Measurements from ENCODE around the gene SEC61B. TPM values are rescaled to one million over a fixed set of nuclear protein-coding genes. Genes with fewer than 3 reads are reported as not detected.

SEC61B gene
- total and polyA plus RNA-seq, 2 experiments from 2014 or later, result 133 to 602 TPM

- TF ChIP-seq ETS1 (IDR thresholded peaks at IDR 0.05) (no peak), ZNF114 (CRISPR knock-in tag; IDR thresholded peaks at IDR 0.05) (no peak), JUNB (IDR thresholded peaks at IDR 0.05; ENCODE audit: unreplicated experiment) (no peak), REST (IDR thresholded peaks at IDR 0.05; ENCODE audit: unreplicated experiment) (no peak), CTCF (conservative IDR thresholded peaks at IDR 0.05; ENCODE audit: low read depth in 2 of 2) (no peak), CREB1 (CRISPR knock-in tag; IDR thresholded peaks at IDR 0.05; ENCODE audit: low read depth) (no peak), STAT1 (IDR thresholded peaks at IDR 0.05; ENCODE audit: unreplicated experiment) (no peak), ZNF331 (CRISPR knock-in tag; IDR thresholded peaks at IDR 0.05; ENCODE audit: low read depth) (no peak), EZH2 (IDR thresholded peaks at IDR 0.05; ENCODE audit: low read depth, unreplicated experiment) (no peak), NANOG (IDR thresholded peaks at IDR 0.05; ENCODE audit: borderline replicate concordance) (no peak)
- TF ChIP-seq, protein P1, sequence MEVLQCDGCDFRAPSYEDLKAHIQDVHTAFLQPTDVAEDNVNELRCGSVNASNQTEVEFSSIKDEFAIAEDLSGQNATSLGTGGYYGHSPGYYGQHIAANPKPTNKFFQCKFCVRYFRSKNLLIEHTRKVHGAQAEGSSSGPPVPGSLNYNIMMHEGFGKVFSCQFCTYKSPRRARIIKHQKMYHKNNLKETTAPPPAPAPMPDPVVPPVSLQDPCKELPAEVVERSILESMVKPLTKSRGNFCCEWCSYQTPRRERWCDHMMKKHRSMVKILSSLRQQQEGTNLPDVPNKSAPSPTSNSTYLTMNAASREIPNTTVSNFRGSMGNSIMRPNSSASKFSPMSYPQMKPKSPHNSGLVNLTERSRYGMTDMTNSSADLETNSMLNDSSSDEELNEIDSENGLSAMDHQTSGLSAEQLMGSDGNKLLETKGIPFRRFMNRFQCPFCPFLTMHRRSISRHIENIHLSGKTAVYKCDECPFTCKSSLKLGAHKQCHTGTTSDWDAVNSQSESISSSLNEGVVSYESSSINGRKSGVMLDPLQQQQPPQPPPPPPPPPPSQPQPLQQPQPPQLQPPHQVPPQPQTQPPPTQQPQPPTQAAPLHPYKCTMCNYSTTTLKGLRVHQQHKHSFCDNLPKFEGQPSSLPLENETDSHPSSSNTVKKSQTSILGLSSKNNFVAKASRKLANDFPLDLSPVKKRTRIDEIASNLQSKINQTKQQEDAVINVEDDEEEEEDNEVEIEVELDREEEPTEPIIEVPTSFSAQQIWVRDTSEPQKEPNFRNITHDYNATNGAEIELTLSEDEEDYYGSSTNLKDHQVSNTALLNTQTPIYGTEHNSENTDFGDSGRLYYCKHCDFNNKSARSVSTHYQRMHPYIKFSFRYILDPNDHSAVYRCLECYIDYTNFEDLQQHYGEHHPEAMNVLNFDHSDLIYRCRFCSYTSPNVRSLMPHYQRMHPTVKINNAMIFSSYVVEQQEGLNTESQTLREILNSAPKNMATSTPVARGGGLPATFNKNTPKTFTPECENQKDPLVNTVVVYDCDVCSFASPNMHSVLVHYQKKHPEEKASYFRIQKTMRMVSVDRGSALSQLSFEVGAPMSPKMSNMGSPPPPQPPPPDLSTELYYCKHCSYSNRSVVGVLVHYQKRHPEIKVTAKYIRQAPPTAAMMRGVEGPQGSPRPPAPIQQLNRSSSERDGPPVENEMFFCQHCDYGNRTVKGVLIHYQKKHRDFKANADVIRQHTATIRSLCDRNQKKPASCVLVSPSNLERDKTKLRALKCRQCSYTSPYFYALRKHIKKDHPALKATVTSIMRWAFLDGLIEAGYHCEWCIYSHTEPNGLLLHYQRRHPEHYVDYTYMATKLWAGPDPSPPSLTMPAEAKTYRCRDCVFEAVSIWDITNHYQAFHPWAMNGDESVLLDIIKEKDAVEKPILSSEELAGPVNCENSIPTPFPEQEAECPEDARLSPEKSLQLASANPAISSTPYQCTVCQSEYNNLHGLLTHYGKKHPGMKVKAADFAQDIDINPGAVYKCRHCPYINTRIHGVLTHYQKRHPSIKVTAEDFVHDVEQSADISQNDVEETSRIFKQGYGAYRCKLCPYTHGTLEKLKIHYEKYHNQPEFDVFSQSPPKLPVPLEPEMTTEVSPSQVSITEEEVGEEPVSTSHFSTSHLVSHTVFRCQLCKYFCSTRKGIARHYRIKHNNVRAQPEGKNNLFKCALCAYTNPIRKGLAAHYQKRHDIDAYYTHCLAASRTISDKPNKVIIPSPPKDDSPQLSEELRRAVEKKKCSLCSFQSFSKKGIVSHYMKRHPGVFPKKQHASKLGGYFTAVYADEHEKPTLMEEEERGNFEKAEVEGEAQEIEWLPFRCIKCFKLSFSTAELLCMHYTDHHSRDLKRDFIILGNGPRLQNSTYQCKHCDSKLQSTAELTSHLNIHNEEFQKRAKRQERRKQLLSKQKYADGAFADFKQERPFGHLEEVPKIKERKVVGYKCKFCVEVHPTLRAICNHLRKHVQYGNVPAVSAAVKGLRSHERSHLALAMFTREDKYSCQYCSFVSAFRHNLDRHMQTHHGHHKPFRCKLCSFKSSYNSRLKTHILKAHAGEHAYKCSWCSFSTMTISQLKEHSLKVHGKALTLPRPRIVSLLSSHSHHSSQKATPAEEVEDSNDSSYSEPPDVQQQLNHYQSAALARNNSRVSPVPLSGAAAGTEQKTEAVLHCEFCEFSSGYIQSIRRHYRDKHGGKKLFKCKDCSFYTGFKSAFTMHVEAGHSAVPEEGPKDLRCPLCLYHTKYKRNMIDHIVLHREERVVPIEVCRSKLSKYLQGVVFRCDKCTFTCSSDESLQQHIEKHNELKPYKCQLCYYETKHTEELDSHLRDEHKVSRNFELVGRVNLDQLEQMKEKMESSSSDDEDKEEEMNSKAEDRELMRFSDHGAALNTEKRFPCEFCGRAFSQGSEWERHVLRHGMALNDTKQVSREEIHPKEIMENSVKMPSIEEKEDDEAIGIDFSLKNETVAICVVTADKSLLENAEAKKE (CRISPR knock-in tag; IDR thresholded peaks at IDR 0.05), result no peak
- no peak overlapping the region for H3K27ac ChIP-seq (ENCODE audit: low read depth)
- no peak overlapping the region for H3K4me3 ChIP-seq
- DNase-seq (ENCODE audit: low spot score) (no peak), ATAC-seq (no peak)
- no peaks in the 10 kb centered on the region for H3K4me1 ChIP-seq (ENCODE audit: insufficient read depth)
- H3K4me2 ChIP-seq, result no peak overlapping the region
- Mint-ChIP-seq H3K36me3 (ENCODE audit: low read depth) (no peaks in the 10 kb centered on the region), H3K27me3 (ENCODE audit: insufficient read depth, low read depth, poor library complexity) (no peaks in the 10 kb centered on the region), H3K9me3 (no peaks in the 10 kb centered on the region), H3K4me3 (no peak overlapping the region), H3K27ac (no peak overlapping the region), H3K4me1 (no peaks in the 10 kb centered on the region; the same call in 2 of the 3 replicates)
- no peaks in the 10 kb centered on the region for H3K9me2 ChIP-seq (ENCODE audit: insufficient read depth)
- H2AFZ ChIP-seq, result no peak overlapping the region
- peaks cover 4% of the 10 kb centered on the region; the same call in 1 of the 2 replicates for H4K20me1 ChIP-seq (replicated peaks; ENCODE audit: insufficient read depth)
- H3K36me3 ChIP-seq (ENCODE audit: insufficient read depth), result no peaks in the 10 kb centered on the region
- no peaks in the 10 kb centered on the region for H3K79me2 ChIP-seq (replicated peaks; ENCODE audit: insufficient read depth)
- no peaks in the 10 kb centered on the region for H3K27me3 ChIP-seq (ENCODE audit: insufficient read depth)
- no peaks in the 10 kb centered on the region for H3F3A ChIP-seq (replicated peaks; ENCODE audit: low read depth)
These were observed 11.5 kb upstream of the SEC61B start for GRCh38 chr9:99210572-99210971.
